Mammary epithelial cell (primary cell): ENCODE measurements around the gene BRINP3.

Experiments used
- CTCF ChIP-seq, 2 donors: IDR thresholded peaks in 1 of 2; conservative IDR thresholded peaks in 1 of 2; 2 replicates each; pipeline ENCODE4 v1.5.1; 2011 to 2012; ENCODE audit warnings: inconsistent platforms in 2 of 2, low read length in 2 of 2, mild to moderate bottlenecking in 2 of 2, control low read depth in 1 of 2, low read depth in 1 of 2; ENCODE audit not compliant: insufficient read depth in 1 of 2; ENCODE audit errors: extremely low read depth in 1 of 2
- EZH2 ChIP-seq: IDR thresholded peaks from 2 replicates; pipeline ENCODE4 v1.6.1; 2012; ENCODE audit warnings: low read length, inconsistent platforms, borderline replicate concordance

GRCh38 chr1:190144650-190145049 lies 333.0 kb downstream of the BRINP3 start:
- TF ChIP-seq CTCF (conservative IDR thresholded peaks at IDR 0.05 in 1 of 2, IDR thresholded peaks at IDR 0.05 in 1 of 2; ENCODE audit: extremely low read depth in 1 of 2, insufficient read depth in 1 of 2, low read depth in 1 of 2, low read length in 2 of 2): no peak
- TF ChIP-seq EZH2: no peak
